ENCODE measurements around the gene SHQ1. TPM values are rescaled to one million over a fixed set of nuclear protein-coding genes. Genes with fewer than 3 reads are reported as not detected.

Gene SHQ1
- total RNA-seq, 4 donors from 2014 or later: 8.7 to 19.9 (median 12.4) TPM

GRCh38 chr3:72798552-72799195, 49.6 kb downstream of the SHQ1 start:
- Histone ChIP-seq H3K27ac (replicated peaks in 1 of 4) (no peak overlapping the region), H3K27me3 (no peaks in the 10 kb centered on the region), H3K9me3 (no peaks in the 10 kb centered on the region), H3K4me3 (no peak overlapping the region), H3K4me1 (peaks cover 4 to 15% (median 9%) of the 10 kb centered on the region in 4 donors), H3K36me3 (no peaks in the 10 kb centered on the region)
- TF ChIP-seq EP300 (IDR thresholded peaks at IDR 0.05): no peak
- no peak for TF ChIP-seq POLR2A (IDR thresholded peaks at IDR 0.05; ENCODE audit: low read depth)
- TF ChIP-seq, protein P1, sequence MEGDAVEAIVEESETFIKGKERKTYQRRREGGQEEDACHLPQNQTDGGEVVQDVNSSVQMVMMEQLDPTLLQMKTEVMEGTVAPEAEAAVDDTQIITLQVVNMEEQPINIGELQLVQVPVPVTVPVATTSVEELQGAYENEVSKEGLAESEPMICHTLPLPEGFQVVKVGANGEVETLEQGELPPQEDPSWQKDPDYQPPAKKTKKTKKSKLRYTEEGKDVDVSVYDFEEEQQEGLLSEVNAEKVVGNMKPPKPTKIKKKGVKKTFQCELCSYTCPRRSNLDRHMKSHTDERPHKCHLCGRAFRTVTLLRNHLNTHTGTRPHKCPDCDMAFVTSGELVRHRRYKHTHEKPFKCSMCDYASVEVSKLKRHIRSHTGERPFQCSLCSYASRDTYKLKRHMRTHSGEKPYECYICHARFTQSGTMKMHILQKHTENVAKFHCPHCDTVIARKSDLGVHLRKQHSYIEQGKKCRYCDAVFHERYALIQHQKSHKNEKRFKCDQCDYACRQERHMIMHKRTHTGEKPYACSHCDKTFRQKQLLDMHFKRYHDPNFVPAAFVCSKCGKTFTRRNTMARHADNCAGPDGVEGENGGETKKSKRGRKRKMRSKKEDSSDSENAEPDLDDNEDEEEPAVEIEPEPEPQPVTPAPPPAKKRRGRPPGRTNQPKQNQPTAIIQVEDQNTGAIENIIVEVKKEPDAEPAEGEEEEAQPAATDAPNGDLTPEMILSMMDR (IDR thresholded peaks at IDR 0.05): no peak
- TF ChIP-seq POLR2AphosphoS5 (IDR thresholded peaks at IDR 0.05): no peak
- DNase-seq (ENCODE audit: extremely low spot score): no peak
- intact Hi-C loops (cut with DNase I): no loop called here
- WGBS: 78% methylated on average over 3 of the region's 3 CpGs

DNA sequence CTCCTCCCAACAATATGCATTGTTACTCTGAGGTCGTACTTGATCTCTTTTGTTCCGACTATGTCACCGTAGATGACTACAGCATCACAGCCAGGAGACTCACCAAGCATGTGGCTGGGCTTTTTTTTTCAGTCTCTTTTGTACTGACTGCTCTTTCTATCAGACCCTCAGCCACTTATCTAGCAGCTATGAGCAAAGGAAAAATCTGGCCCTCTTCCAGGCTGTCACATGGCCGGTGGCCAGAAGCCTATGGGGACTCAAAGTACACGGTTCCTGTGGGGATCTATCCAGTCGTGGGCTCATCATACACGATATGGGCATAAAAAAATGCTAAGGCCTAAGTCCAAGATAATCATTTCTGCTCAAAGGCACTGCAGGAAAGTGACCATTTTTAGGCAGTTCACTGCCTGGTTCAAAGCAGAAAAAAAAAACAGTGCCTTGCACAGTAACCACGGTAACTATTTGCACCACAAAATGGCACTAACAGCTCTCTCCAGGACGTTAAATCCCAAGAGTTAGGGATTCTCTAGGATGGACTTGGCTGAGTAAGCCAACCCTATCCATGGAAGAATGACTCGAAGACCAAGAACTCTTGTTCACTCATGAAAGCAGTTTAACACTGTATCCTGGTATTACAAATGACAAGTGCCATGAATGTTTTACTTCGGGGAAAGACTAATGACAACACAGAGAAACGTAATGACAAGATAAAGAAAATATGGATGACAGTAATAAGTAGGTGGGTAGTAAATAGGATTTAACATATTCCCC, 50.3 kb downstream of the SHQ1 start:
- Histone ChIP-seq H3K4me1 (peaks cover 4 to 15% (median 9%) of the 10 kb centered on the region in 4 donors), H3K4me3 (no peak overlapping the region), H3K27me3 (no peaks in the 10 kb centered on the region), H3K36me3 (peaks cover 0 to 2% (median 0%) of the 10 kb centered on the region in 4 donors), H3K27ac (replicated peaks in 1 of 4) (no peak overlapping the region), H3K9me3 (no peaks in the 10 kb centered on the region)
- intact Hi-C loops (cut with DNase I): no loop called here
- no peak for DNase-seq (ENCODE audit: extremely low spot score)
- WGBS: 42% methylated on average over 12 of the region's 12 CpGs
- no peak for TF ChIP-seq POLR2A (IDR thresholded peaks at IDR 0.05; ENCODE audit: low read depth)
- TF ChIP-seq, protein P1 (IDR thresholded peaks at IDR 0.05): no peak
- no peak for TF ChIP-seq EP300 (IDR thresholded peaks at IDR 0.05)
- TF ChIP-seq POLR2AphosphoS5 (IDR thresholded peaks at IDR 0.05): no peak

- no peaks in the 10 kb centered on the region for H3K9me3 ChIP-seq
- WGBS: 99% methylated on average over 3 of the region's 3 CpGs
Measured at GRCh38 chr3:72794079-72794478, 54.2 kb downstream of the SHQ1 start.

DNA sequence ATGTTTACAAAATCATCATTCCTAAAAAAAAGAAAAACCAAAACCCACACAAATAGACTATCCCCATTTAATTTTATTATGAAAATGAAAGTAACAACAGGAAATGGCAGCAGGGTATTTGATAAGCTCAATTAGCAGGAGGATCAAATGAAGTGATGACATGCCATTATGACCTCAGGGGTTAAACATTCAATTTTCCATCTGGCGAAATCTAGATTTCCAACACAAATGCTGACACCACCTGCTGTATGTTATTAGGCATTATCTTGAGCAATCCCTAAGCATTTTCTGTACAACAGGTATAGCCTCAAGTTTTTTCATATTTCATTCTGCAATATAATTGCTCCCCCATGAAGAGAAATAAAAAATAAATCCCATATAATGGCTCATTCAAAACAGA, 57.1 kb downstream of the SHQ1 start:
- Histone ChIP-seq H3K4me1 (no peaks in the 10 kb centered on the region), H3K27ac (replicated peaks in 1 of 4) (no peak overlapping the region)

More at GRCh38 chr3:72794079-72794478, 54.2 kb downstream of the SHQ1 start:
- Histone ChIP-seq H3K4me3 (no peak overlapping the region), H3K27me3 (no peaks in the 10 kb centered on the region), H3K27ac (replicated peaks in 1 of 4) (no peak overlapping the region), H3K4me1 (peaks cover 4 to 15% (median 9%) of the 10 kb centered on the region in 4 donors), H3K36me3 (peaks cover 5 to 16% (median 9%) of the 10 kb centered on the region in 4 donors)
- TF ChIP-seq, protein P1 (IDR thresholded peaks at IDR 0.05): no peak
- no peak for TF ChIP-seq POLR2AphosphoS5 (IDR thresholded peaks at IDR 0.05)
- no peak for TF ChIP-seq POLR2A (IDR thresholded peaks at IDR 0.05; ENCODE audit: low read depth)
- TF ChIP-seq EP300 (IDR thresholded peaks at IDR 0.05): no peak
- intact Hi-C loops (cut with DNase I): no loop called here
- DNase-seq (ENCODE audit: extremely low spot score): no peak

More for the DNA sequence above, 57.1 kb downstream of the SHQ1 start:
- Histone ChIP-seq H3K4me3 (no peak overlapping the region), H3K36me3 (peaks cover 5 to 22% (median 9%) of the 10 kb centered on the region in 4 donors), H3K9me3 (no peaks in the 10 kb centered on the region), H3K27me3 (no peaks in the 10 kb centered on the region)
- no peak for DNase-seq (ENCODE audit: extremely low spot score)
- TF ChIP-seq, protein P1 (IDR thresholded peaks at IDR 0.05): no peak
- TF ChIP-seq POLR2AphosphoS5 (IDR thresholded peaks at IDR 0.05): no peak
- TF ChIP-seq POLR2A (IDR thresholded peaks at IDR 0.05; ENCODE audit: low read depth): no peak
- no peak for TF ChIP-seq EP300 (IDR thresholded peaks at IDR 0.05)
- intact Hi-C loops (cut with DNase I): no loop called here
- 78% methylated on average over 1 of the region's 1 CpG for WGBS

Data from esophagus muscularis mucosa (tissue), 4 donors.